Islet of Langerhans (tissue), 1 donor: Measurements from ENCODE around the gene TCTN1.

ENCODE experiments used
- FAIRE-seq: peaks from one replicate; lab custom pipeline; 2011; peaks lifted over from hg19 to GRCh38; lab: Jason Lieb, UNC

TCTN1 gene

GRCh38 chr12:110683888-110684287 lies 70.0 kb downstream of the TCTN1 start:
- FAIRE-seq, result no peak

GRCh38 chr12:110684312-110684836 lies 70.4 kb downstream of the TCTN1 start:
- FAIRE-seq, result no peak

DNA sequence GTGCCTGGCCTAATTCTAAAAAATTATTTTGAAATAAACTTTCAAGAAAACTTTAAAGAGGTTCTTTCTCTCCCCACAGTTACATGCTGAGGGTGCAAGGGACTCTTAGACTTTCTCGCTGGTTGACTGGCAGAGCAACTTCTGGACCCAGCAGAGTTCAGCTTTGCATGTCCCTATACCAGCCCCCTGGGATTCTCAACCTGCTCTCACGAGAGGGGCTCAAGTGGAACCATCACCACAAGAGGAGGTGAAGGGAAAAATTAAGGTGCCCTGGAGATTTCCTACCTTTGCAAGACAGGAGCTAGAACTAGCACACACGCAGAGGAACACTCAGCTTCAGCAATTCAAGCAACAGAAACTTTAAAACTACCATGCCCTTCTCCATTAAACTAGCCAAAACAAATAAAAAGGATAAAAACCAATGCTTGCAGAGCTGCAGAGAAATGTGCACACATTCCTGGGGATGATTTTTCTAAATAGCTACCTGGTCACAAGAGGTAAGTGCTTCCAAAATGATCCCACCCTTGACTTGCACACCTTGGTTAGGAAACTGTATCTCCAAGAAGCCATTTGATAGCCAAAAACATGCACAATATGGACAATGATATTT lies 72.5 kb downstream of the TCTN1 start:
- FAIRE-seq, result no peak

DNA sequence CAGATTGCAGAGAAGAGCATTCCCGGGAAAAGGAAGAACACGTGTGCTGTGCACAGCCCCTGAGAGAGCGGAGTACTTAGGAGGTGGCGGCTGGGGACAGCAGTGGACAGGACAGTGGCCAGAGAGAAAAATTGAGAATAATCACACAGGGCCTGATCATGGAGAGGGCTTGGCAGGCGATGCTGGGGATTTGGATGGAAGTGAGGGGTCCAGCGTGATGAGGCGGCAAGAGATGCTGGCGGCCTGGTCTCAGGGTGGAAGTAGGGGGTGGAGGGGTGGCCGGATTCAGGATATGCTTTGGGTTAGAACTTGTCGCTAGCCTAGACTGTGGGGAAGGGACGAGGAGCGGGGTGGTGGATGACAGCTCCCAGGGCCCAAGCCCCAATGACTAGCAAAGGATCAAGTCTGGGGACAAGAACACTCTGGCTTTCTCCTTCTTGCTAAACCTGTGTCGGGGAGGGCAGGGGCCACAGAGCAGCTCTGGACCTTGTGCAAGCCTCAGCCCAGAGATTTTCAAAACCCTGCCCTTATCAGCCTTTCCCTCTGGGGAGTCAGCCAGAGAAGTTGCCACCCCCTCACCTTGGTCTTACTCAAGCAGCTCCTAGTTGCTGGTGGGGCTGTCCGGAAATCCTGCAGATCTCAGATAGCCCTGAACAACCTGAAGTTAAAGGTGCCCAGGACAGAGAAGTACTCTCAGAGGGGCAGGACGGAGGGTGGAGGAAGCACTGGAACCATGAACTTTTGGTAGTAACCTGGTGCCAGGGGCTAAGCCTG lies 73.7 kb downstream of the TCTN1 start:
- FAIRE-seq, result no peak

DNA sequence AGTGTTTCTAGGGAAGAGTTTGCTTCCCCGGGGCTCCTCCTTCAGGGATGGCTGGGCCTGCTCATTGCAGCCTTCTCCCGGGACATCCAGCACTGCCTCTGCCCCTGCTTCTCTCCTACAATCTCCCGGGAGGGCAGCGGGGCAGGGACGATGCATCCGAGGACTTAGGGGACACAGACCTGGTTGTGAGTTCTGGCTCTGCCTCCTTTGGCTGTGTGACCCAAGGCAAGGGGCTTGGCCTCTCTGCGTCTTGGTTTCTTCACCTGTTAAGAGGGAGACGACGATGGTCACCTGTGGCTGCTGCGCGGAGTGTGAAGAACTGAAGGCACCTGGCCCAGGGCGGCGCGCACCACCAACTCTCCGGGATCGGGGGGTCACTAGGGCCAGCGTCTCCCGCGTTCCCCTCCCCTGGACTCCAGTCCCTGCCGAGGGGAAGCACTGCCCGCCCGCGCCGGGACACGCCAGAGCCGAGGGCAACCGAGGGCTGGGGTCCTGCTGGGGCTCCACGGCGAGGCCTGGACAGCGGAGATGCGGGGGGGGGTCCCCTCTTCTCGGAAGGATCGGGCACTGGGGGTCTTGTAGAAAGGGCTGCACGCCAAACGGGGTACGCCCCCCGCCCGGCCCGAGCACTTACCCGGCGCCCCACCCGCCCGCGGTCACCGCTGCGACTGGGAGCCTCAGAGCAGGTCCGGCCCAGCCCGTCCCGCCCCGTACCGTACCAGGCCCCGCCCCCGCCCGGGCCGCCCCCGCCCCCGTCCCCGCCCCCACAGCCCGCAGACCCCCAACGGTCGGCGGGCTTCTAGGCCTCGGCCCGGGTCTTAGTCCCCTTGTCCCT lies 74.7 kb downstream of the TCTN1 start, which contains the start of gene HVCN1:
Gene HVCN1 (minus strand): TSS at position 670 of the 835 bp plus-strand sequence. CDS start 5,870 bp downstream, outside the sequence.
- FAIRE-seq, result no peak

DNA sequence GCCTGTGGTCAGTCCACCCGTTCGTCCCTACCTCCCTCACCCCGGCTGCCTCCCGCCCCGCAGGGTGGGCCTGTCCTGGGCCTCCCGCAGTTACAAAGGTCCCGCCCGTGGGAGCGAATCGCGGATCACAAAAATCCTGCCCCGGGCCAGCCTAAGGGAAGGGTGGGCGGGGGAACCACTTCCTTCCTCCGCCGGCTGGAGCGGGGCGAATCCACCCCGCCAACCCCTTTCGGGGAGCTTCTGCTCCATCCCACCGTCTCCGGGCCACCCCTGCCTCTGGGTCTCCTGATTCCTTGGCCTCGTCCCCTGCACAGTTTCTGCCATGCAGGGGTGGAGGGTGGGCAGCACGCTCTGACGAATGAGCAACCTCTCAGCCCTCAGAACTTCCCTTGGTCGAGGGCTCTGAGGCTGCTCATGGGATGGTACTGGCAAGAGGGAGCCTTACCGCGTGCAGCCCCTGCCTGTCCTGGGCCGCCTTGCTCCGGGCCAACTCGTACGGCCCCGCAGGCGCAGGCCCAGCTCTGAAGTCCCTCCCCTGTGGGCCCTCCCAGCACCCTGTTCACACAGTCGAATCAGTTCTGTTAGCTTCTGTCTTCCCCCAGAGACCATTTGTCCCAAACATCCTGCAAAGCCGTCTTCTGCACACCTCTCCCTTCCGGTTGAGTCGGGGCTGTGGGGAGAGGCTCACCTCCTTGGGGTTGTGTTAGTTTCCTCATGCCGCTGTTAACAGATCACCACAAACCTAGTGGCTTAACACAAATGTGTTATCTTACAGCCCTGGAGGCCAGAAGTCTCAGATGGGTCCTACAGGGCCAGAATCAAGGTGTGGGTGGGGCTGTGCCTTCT lies 75.6 kb downstream of the TCTN1 start:
- no peak for FAIRE-seq

DNA sequence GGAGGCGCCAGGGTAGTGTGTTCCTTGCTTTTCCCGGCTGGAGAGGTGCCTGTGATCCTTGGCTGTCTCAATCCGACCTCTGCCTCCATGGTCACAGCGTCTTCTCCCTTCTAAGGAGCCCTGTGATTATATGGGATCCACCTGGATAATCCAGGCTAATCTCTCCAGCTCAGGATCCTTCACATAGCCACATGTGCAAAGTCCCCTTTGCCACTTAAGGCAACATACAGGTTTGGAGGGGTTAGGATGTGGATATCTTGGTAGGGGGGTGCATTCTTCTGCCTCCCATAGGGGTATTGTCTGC lies 76.2 kb downstream of the TCTN1 start:
- no peak for FAIRE-seq

DNA sequence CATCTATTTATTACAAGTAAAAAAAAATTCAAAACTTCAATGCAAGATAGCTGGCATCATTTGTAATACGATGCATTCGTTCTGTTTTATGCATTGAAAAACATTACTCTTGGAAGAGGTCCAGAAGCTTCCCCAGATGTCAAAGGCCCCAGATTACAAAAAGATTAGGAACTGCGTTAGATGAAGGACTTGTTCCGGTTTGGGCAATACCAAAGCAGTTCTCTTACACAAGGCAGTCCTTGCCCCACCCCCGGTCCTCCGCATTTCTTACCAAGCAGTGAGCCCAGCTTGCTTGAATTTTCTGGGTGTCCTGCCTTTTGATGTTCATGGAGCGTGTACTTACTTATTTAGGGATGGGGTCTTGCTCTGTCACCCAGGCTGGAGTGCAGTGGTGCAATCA lies 79.8 kb downstream of the TCTN1 start:
- FAIRE-seq, result no peak

- FAIRE-seq, result no peak
Measured at GRCh38 chr12:110694330-110694901, 80.5 kb downstream of the TCTN1 start.

GRCh38 chr12:110696283-110696682 lies 82.4 kb downstream of the TCTN1 start:
- FAIRE-seq, result no peak

DNA sequence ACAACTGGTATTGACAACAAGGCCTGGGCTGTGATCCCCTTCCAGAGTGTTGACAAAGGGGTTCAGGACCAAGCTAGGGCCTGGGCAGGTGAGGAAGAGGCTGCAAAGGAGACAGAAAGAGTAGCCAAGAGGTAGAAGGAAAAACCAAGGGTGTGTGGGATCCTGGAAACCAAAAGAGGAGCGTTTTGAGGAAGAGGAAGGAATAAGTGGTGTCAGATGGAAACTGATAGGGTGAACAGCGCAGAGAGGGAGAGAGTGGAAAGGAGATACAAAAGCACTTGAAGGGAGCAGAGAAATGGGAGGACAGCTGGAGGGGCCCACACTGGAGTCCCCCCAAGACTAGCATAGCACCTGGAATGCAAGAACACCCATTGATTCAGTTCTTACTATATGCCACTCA lies 83.3 kb downstream of the TCTN1 start:
- FAIRE-seq, result no peak

GRCh38 chr12:110698171-110698902 lies 84.4 kb downstream of the TCTN1 start:
- no peak for FAIRE-seq
